ENCODE measurements around the gene UPF2. TPM values are rescaled to one million over a fixed set of nuclear protein-coding genes. Genes with fewer than 3 reads are reported as not detected.

The UPF2 gene
- total and polyA plus RNA-seq, 2 of the 4 experiments (the other 2 are of a cell fraction), result 9.2 to 14.3 TPM

- in situ Hi-C loops (cut with MboI; ENCODE audit: low sequenced_read_pairs) (no loop called here), dilution Hi-C loops (cut with HindIII; ENCODE audit: low sequenced_read_pairs, unreplicated experiment) (no loop called here), intact Hi-C loops (cut with micrococcal nuclease) (no loop called here)
- no TSS peak for BruUV-seq (replicated peaks)
- Histone ChIP-seq H2BK15ac (ENCODE audit: low read depth, low read length) (no peak overlapping the region; the same call in 2 of the 3 replicates), H3K79me1 (ENCODE audit: low read depth in 1 of 2, low read length in 2 of 2) (no peaks in the 10 kb centered on the region), H3K27ac (ENCODE audit: insufficient read depth, low read length) (no peak overlapping the region), H2BK20ac (ENCODE audit: low read depth, low read length) (no peak overlapping the region), H3K4me3 (ENCODE audit: insufficient read depth, low read depth, low read length) (no peak overlapping the region), H2AK9ac (replicated peaks; ENCODE audit: low read depth, low read length, poor library complexity) (peak overlapping the region; percentile 70), H4K91ac (ENCODE audit: insufficient read depth, low read depth, low read length) (no peak overlapping the region), H3K4me1 (ENCODE audit: control insufficient read depth, insufficient read depth, low read length) (peaks cover 3% of the 10 kb centered on the region; the same call in 1 of the 2 replicates), H4K8ac (ENCODE audit: low read depth in 2 of 2, low read length in 2 of 2) (no peak overlapping the region), H3K9ac (ENCODE audit: low read depth, low read length) (no peak overlapping the region), H3K18ac (ENCODE audit: low read depth, low read length) (no peak overlapping the region), H2BK120ac (ENCODE audit: low read depth, low read length) (no peak overlapping the region), H3K36me3 (ENCODE audit: control insufficient read depth, insufficient read depth, low read length) (no peaks in the 10 kb centered on the region), H4K5ac (ENCODE audit: low read depth, low read length) (no peak overlapping the region), H2AK5ac (ENCODE audit: low read depth, low read length) (peak overlapping the region; percentile 24; the same call in 1 of the 2 replicates), H4K20me1 (ENCODE audit: insufficient read depth, low read length) (no peaks in the 10 kb centered on the region), H2BK5ac (ENCODE audit: low read depth, low read length, poor library complexity, severe bottlenecking) (no peak overlapping the region), H3K9me1 (ENCODE audit: insufficient read depth, low read length) (peaks cover 10% of the 10 kb centered on the region; the same call in 1 of the 2 replicates), H2AFZ (replicated peaks; ENCODE audit: low read length, poor library complexity) (peak overlapping the region; percentile 75), H3K4me2 (ENCODE audit: low read depth, low read length) (no peak overlapping the region), H3K56ac (ENCODE audit: extremely low read depth, insufficient read depth, low read length) (no peak overlapping the region), H3K27me3 (ENCODE audit: control insufficient read depth, insufficient read depth, low read length) (no peaks in the 10 kb centered on the region; the same call in 1 of the 2 replicates), H3K14ac (replicated peaks; ENCODE audit: low read depth, low read length) (no peak overlapping the region), H3K9me3 (ENCODE audit: control insufficient read depth, insufficient read depth, low read length) (no peaks in the 10 kb centered on the region), H3K23ac (ENCODE audit: low read depth, low read length) (no peak overlapping the region), H3K4ac (ENCODE audit: low read depth, low read length) (0 out of 2 replicates have a peak overlapping the region, but pooled peaks have one; percentile 3)
- 80% methylated on average over 1 of the region's 20 CpGs; no CpG with 5 or more reads in 1 of the 2 experiments for WGBS, 2 experiments (ENCODE audit: extremely low coverage in 2 of 2, insufficient read length in 1 of 2)
- ChIA-PET CTCF (interaction anchor here (1.3 kb wide), 1 partner anchor 8 kb away, joined by 3 read pairs; no protein-coding TSS in a partner anchor), POLR2A (ENCODE audit: unreplicated experiment) (no interaction called here)
- no peak for TF ChIP-seq CHD1 (IDR thresholded peaks at IDR 0.05; ENCODE audit: low read depth, low read length)
- no peak for TF ChIP-seq SMC3 (IDR thresholded peaks at IDR 0.05; ENCODE audit: low read depth, low read length)
- no peak for TF ChIP-seq RCOR1 (IDR thresholded peaks at IDR 0.05; ENCODE audit: insufficient replicate concordance, low read length)
- no peak for TF ChIP-seq CTCF (conservative IDR thresholded peaks at IDR 0.05; ENCODE audit: low read depth, low read length)
- no peak for TF ChIP-seq MAFK (IDR thresholded peaks at IDR 0.05; ENCODE audit: low read depth, low read length)
- TF ChIP-seq BHLHE40 (IDR thresholded peaks at IDR 0.05; ENCODE audit: low read depth, low read length), result no peak
- TF ChIP-seq USF2 (IDR thresholded peaks at IDR 0.05; ENCODE audit: low read depth, low read length), result no peak
- no peak for TF ChIP-seq ELK1 (IDR thresholded peaks at IDR 0.05; ENCODE audit: borderline replicate concordance, low read depth, low read length)
- no peak for TF ChIP-seq RFX5 (IDR thresholded peaks at IDR 0.05; ENCODE audit: low read depth, low read length)
- TF ChIP-seq FOS (IDR thresholded peaks at IDR 0.05; ENCODE audit: low read depth, low read length), result no peak
- DNase-seq (peak; percentile 30), ATAC-seq (ENCODE audit: low read depth) (peak; percentile 45)
Observed at GRCh38 chr10:11898372-11899066, 144.1 kb downstream of the UPF2 start.
